IMR-90 (cell line): ENCODE results near the gene POU4F2. TPM values are rescaled to one million over a fixed set of nuclear protein-coding genes. Genes with fewer than 3 reads are reported as not detected.

Experiments used
- ATAC-seq: fragments of 200-7000 bp; cut with Tn5 transposase; 2 replicates; pipeline ENCODE4 v1.9.1; 2020; ENCODE audit warnings: low read depth, mild to moderate bottlenecking, moderate library complexity
- BruUV-seq: library from RNA; stranded (reverse); fragments of 400-500 nt; replicated peaks from 2 replicates; lab custom pipeline; 2021; lab: Mats Ljungman, UMichigan
- CTCF ChIA-PET: fragments of 300-600 bp; formaldehyde crosslinking; extraction: SDS; loops from one replicate; lab custom pipeline; 2021; ENCODE audit warnings: antibody characterized with exemption; lab: Yijun Ruan, JAX
- POLR2A ChIA-PET: fragments of 300-600 bp; sonication (Branson Sonifier 250); formaldehyde crosslinking; loops from one replicate; lab custom pipeline; 2022; ENCODE audit warnings: antibody characterized with exemption; ENCODE audit not compliant: unreplicated experiment; lab: Charles Lee
- DNase-seq: peaks from one replicate; pipeline ENCODE4 v3.0.0; 2013
- H2AFZ ChIP-seq: replicated peaks from 2 replicates; pipeline ENCODE3; 2013; ENCODE audit warnings: low read length, mild to moderate bottlenecking; ENCODE audit not compliant: poor library complexity
- H2AK5ac ChIP-seq: 2 replicates; pipeline ENCODE4 v1.6.1; 2013; ENCODE audit warnings: low read depth, low read length, inconsistent platforms
- H2AK9ac ChIP-seq: replicated peaks from 2 replicates; pipeline ENCODE3; 2013; ENCODE audit warnings: mild to moderate bottlenecking, low read depth, low read length, moderate library complexity; ENCODE audit not compliant: poor library complexity
- H2BK120ac ChIP-seq: 2 replicates; pipeline ENCODE4 v1.6.1; 2013; ENCODE audit warnings: low read depth, low read length, inconsistent platforms
- H2BK15ac ChIP-seq: 3 replicates; pipeline ENCODE4 v1.6.1; 2013; ENCODE audit warnings: low read depth, low read length, inconsistent platforms
- H2BK20ac ChIP-seq: 2 replicates; pipeline ENCODE4 v1.6.1; 2013; ENCODE audit warnings: low read depth, mild to moderate bottlenecking, inconsistent platforms, low read length, moderate library complexity
- H2BK5ac ChIP-seq: 2 replicates; pipeline ENCODE4 v1.6.1; 2013; ENCODE audit warnings: mild to moderate bottlenecking, low read depth, low read length, inconsistent platforms; ENCODE audit not compliant: poor library complexity, severe bottlenecking
- H3K14ac ChIP-seq: replicated peaks from 2 replicates; pipeline ENCODE4 v1.6.1; 2013; ENCODE audit warnings: low read depth, low read length, inconsistent platforms
- H3K18ac ChIP-seq: 2 replicates; pipeline ENCODE4 v1.6.1; 2013; ENCODE audit warnings: low read depth, low read length, control low read depth
- H3K23ac ChIP-seq: 2 replicates; pipeline ENCODE4 v1.6.1; 2013; ENCODE audit warnings: low read depth, low read length, inconsistent platforms
- H3K27ac ChIP-seq: 2 replicates; pipeline ENCODE4 v1.5.1; 2013; ENCODE audit warnings: mild to moderate bottlenecking, control low read depth, low read length; ENCODE audit not compliant: insufficient read depth
- H3K27me3 ChIP-seq: 2 replicates; pipeline ENCODE4 v1.6.1; 2013; ENCODE audit warnings: low read length; ENCODE audit not compliant: control insufficient read depth, insufficient read depth
- H3K36me3 ChIP-seq: 2 replicates; pipeline ENCODE4 v1.6.1; 2013; ENCODE audit warnings: low read length, mixed read lengths; ENCODE audit not compliant: control insufficient read depth, insufficient read depth
- H3K4ac ChIP-seq: 2 replicates; pipeline ENCODE4 v1.6.1; 2013; ENCODE audit warnings: low read depth, low read length, inconsistent platforms
- H3K4me1 ChIP-seq: 2 replicates; pipeline ENCODE4 v1.6.1; 2013; ENCODE audit warnings: low read length, mixed read lengths; ENCODE audit not compliant: control insufficient read depth, insufficient read depth
- H3K4me2 ChIP-seq: 2 replicates; pipeline ENCODE4 v1.6.1; 2013; ENCODE audit warnings: low read depth, mild to moderate bottlenecking, control low read depth, low read length, moderate library complexity
- H3K4me3 ChIP-seq: 2 replicates; pipeline ENCODE4 v1.5.1; 2013; ENCODE audit warnings: low read depth, mild to moderate bottlenecking, control low read depth, low read length, moderate library complexity; ENCODE audit not compliant: insufficient read depth
- H3K56ac ChIP-seq: 2 replicates; pipeline ENCODE4 v1.6.1; 2013; ENCODE audit warnings: low read length, inconsistent platforms; ENCODE audit not compliant: insufficient read depth; ENCODE audit errors: extremely low read depth
- H3K79me1 ChIP-seq, 2 experiments: 2 replicates each; pipeline ENCODE4 v1.6.1; 2013; ENCODE audit warnings: low read length in 2 of 2, inconsistent platforms in 1 of 2, low read depth in 1 of 2
- H3K9ac ChIP-seq: 2 replicates; pipeline ENCODE4 v1.6.1; 2013; ENCODE audit warnings: low read depth, low read length, control low read depth
- H3K9me1 ChIP-seq: 2 replicates; pipeline ENCODE4 v1.6.1; 2013; ENCODE audit warnings: low read length, inconsistent platforms; ENCODE audit not compliant: insufficient read depth
- H3K9me3 ChIP-seq: 2 replicates; pipeline ENCODE4 v1.6.1; 2013; ENCODE audit warnings: low read length; ENCODE audit not compliant: control insufficient read depth, insufficient read depth
- H4K20me1 ChIP-seq: 2 replicates; pipeline ENCODE4 v1.6.1; 2013; ENCODE audit warnings: low read length, inconsistent platforms; ENCODE audit not compliant: insufficient read depth
- H4K5ac ChIP-seq: 2 replicates; pipeline ENCODE4 v1.6.1; 2013; ENCODE audit warnings: mild to moderate bottlenecking, low read depth, low read length, control low read depth
- H4K8ac ChIP-seq, 2 experiments: 2 replicates each; pipeline ENCODE4 v1.6.1; 2013; ENCODE audit warnings: low read depth in 2 of 2, low read length in 2 of 2, control low read depth in 1 of 2, inconsistent platforms in 1 of 2
- H4K91ac ChIP-seq: 2 replicates; pipeline ENCODE4 v1.6.1; 2013; ENCODE audit warnings: low read depth, low read length, inconsistent platforms; ENCODE audit not compliant: insufficient read depth
- BHLHE40 ChIP-seq: fragments of 150-350 bp; IDR thresholded peaks from 2 replicates; pipeline ENCODE4 v1.6.1; 2016; ENCODE audit warnings: mild to moderate bottlenecking, low read depth, low read length
- CHD1 ChIP-seq: IDR thresholded peaks from 2 replicates; pipeline ENCODE4 v1.6.1; 2012; ENCODE audit warnings: low read depth, low read length, improper control_type of control experiment
- ELK1 ChIP-seq: fragments of 150-350 bp; IDR thresholded peaks from 2 replicates; pipeline ENCODE4 v1.6.1; 2016; ENCODE audit warnings: low read depth, mild to moderate bottlenecking, low read length, moderate library complexity, borderline replicate concordance
- FOS ChIP-seq: fragments of 150-350 bp; IDR thresholded peaks from 2 replicates; pipeline ENCODE4 v1.6.1; 2016; ENCODE audit warnings: low read depth, low read length
- MAZ ChIP-seq: IDR thresholded peaks from 2 replicates; pipeline ENCODE4 v1.6.1; 2012; ENCODE audit warnings: low read depth, mild to moderate bottlenecking, low read length, improper control_type of control experiment, moderate library complexity, borderline replicate concordance
- MXI1 ChIP-seq: IDR thresholded peaks from 2 replicates; pipeline ENCODE4 v1.6.1; 2012; ENCODE audit warnings: low read depth, mild to moderate bottlenecking, low read length, moderate library complexity, borderline replicate concordance
- NFE2L2 ChIP-seq: fragments of 150-350 bp; IDR thresholded peaks from 2 replicates; pipeline ENCODE4 v1.6.1; 2016; ENCODE audit warnings: low read depth, mild to moderate bottlenecking, low read length
- POLR2A ChIP-seq: IDR thresholded peaks from 2 replicates; pipeline ENCODE4 v1.6.1; 2012; ENCODE audit warnings: mild to moderate bottlenecking, low read depth, low read length
- RCOR1 ChIP-seq: IDR thresholded peaks from 2 replicates; pipeline ENCODE4 v1.6.1; 2012; ENCODE audit warnings: mild to moderate bottlenecking, low read length, improper control_type of control experiment; ENCODE audit not compliant: insufficient replicate concordance
- RFX5 ChIP-seq: IDR thresholded peaks from 2 replicates; pipeline ENCODE4 v1.8.0; 2012; ENCODE audit warnings: low read depth, mild to moderate bottlenecking, low read length, moderate library complexity
- SMC3 ChIP-seq: fragments of 150-350 bp; IDR thresholded peaks from 2 replicates; pipeline ENCODE4 v1.6.1; 2016; ENCODE audit warnings: low read depth, mild to moderate bottlenecking, antibody characterized with exemption, low read length, moderate library complexity
- USF2 ChIP-seq: fragments of 150-350 bp; IDR thresholded peaks from 2 replicates; pipeline ENCODE4 v1.6.1; 2017; ENCODE audit warnings: mild to moderate bottlenecking, antibody characterized with exemption, low read length, low read depth
- WGBS, 2 experiments: methylation state at CpG; one replicate each; pipeline versions ENCODE4 v1.1.5 to v1.1.7; 2013; ENCODE audit warnings: missing lambda C conversion rate in 2 of 2; ENCODE audit not compliant: insufficient read length in 1 of 2; ENCODE audit errors: extremely low coverage in 2 of 2; 5-methylcytosine and 5-hydroxymethylcytosine counted together
- dilution Hi-C: fragments of 300-500 bp; cut with HindIII; formaldehyde crosslinking; loops from one replicate; pipeline ENCODE4 v1.14.3; 2018; ENCODE audit warnings: low sequenced_read_pairs; ENCODE audit not compliant: unreplicated experiment
- in situ Hi-C: fragments of 300-500 bp; cut with MboI; formaldehyde crosslinking; loops from 3 replicates; pipeline ENCODE4 v1.14.3; 2019; ENCODE audit warnings: low sequenced_read_pairs, inconsistent platforms, mixed read lengths
- intact Hi-C: fragments of 100-400 bp; cut with micrococcal nuclease; formaldehyde crosslinking; loops from 2 replicates; pipeline ENCODE4 v1.10.0; 2022
- polyA plus RNA-seq, 3 experiments: library from polyadenylated mRNA; depleted of rRNA; stranded (reverse); fragments of >200 nt; gene quantifications; 2 replicates each; pipeline ENCODE4 v1.2.3, GENCODE V29; 2012; ENCODE audit warnings: low replicate concordance in 1 of 3
- total RNA-seq: library from RNA; depleted of rRNA; stranded (reverse); fragments of >200 nt; gene quantifications from 2 replicates; pipeline ENCODE4 v1.2.3, GENCODE V29; 2012
- TF ChIP-seq, protein P1 (sequence below): conservative IDR thresholded peaks from 2 replicates; pipeline ENCODE4 v1.5.1; 2012; ENCODE audit warnings: mild to moderate bottlenecking, low read depth, low read length, improper control_type of control experiment

The POU4F2 gene
- total and polyA plus RNA-seq, 2 of the 4 experiments (the other 2 are of a cell fraction): not detected

DNA sequence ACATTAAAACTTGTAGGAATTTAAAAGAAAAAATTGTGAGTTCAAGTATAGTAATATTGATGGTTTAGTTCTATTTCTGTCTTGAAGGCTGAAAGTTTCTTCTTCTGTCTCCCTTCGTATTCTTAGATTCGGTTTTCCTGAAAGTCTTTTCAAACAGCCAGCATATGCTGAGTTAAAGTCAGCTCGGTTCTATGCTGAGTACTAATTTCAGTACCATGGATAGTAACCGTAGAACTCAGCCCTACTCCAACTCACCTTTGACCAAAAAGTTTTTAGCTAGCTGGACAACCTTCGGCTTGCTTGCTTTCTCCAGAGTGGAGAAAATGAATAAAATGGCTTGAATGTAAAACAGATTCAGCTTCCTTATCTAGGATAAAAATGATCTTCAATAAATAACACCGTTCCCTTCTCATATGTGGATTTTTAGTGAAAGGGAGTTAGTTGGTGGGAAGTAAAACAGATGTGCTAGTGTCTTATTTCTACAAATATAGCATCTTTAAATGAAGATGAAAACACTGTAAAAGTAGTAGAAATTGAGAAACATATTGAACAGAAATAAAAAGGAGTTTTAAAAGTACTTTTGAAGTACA, 5.2 kb downstream of the POU4F2 start:
- peaks cover 46% of the 10 kb centered on the region for H3K27me3 ChIP-seq
- H4K5ac ChIP-seq: no peak overlapping the region
- H4K8ac ChIP-seq: no peak overlapping the region
- no peak overlapping the region for H3K14ac ChIP-seq
- H3K9me1 ChIP-seq: no peaks in the 10 kb centered on the region
- no peak overlapping the region for H3K4me3 ChIP-seq
- intact Hi-C loops: no loop called here
- dilution Hi-C loops: no loop called here
- WGBS, 2 experiments: no CpG with 5 or more reads among the region's 6 CpGs
- H2AK5ac ChIP-seq: no peak overlapping the region
- TF ChIP-seq NFE2L2 (no peak), RFX5 (no peak), POLR2A (no peak), USF2 (no peak), RCOR1 (no peak), CHD1 (no peak), BHLHE40 (no peak), FOS (no peak), ELK1 (no peak), MXI1 (no peak), SMC3 (no peak), MAZ (no peak)
- TF ChIP-seq, protein P1, sequence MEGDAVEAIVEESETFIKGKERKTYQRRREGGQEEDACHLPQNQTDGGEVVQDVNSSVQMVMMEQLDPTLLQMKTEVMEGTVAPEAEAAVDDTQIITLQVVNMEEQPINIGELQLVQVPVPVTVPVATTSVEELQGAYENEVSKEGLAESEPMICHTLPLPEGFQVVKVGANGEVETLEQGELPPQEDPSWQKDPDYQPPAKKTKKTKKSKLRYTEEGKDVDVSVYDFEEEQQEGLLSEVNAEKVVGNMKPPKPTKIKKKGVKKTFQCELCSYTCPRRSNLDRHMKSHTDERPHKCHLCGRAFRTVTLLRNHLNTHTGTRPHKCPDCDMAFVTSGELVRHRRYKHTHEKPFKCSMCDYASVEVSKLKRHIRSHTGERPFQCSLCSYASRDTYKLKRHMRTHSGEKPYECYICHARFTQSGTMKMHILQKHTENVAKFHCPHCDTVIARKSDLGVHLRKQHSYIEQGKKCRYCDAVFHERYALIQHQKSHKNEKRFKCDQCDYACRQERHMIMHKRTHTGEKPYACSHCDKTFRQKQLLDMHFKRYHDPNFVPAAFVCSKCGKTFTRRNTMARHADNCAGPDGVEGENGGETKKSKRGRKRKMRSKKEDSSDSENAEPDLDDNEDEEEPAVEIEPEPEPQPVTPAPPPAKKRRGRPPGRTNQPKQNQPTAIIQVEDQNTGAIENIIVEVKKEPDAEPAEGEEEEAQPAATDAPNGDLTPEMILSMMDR: no peak
- H2AFZ ChIP-seq: no peak overlapping the region
- no peak overlapping the region for H3K4me2 ChIP-seq
- DNase-seq (peak; percentile 23), ATAC-seq (no peak)
- peaks cover 7% of the 10 kb centered on the region for H3K9me3 ChIP-seq
- no peaks in the 10 kb centered on the region for H4K20me1 ChIP-seq
- ChIA-PET POLR2A (no interaction called here), CTCF (interaction anchor here (0.9 kb wide), 1 partner anchor 295 kb away, joined by 4 read pairs; no protein-coding TSS in a partner anchor)
- H3K9ac ChIP-seq: no peak overlapping the region
- no peak overlapping the region for H3K18ac ChIP-seq
- in situ Hi-C loops: no loop called here
- no peaks in the 10 kb centered on the region for H3K36me3 ChIP-seq
- H3K56ac ChIP-seq: no peak overlapping the region
- no peak overlapping the region for H3K23ac ChIP-seq
- H3K27ac ChIP-seq: no peak overlapping the region
- H2BK120ac ChIP-seq: no peak overlapping the region
- H2AK9ac ChIP-seq: no peak overlapping the region
- no peak overlapping the region for H3K4ac ChIP-seq
- no peak overlapping the region for H2BK5ac ChIP-seq
- H3K79me1 ChIP-seq: no peaks in the 10 kb centered on the region
- no peaks in the 10 kb centered on the region for H3K4me1 ChIP-seq
- no TSS peak for BruUV-seq
- no peak overlapping the region for H2BK20ac ChIP-seq
- H2BK15ac ChIP-seq: no peak overlapping the region
- no peak overlapping the region for H4K91ac ChIP-seq
